ENCODE results near the gene FAM83G.

DNA sequence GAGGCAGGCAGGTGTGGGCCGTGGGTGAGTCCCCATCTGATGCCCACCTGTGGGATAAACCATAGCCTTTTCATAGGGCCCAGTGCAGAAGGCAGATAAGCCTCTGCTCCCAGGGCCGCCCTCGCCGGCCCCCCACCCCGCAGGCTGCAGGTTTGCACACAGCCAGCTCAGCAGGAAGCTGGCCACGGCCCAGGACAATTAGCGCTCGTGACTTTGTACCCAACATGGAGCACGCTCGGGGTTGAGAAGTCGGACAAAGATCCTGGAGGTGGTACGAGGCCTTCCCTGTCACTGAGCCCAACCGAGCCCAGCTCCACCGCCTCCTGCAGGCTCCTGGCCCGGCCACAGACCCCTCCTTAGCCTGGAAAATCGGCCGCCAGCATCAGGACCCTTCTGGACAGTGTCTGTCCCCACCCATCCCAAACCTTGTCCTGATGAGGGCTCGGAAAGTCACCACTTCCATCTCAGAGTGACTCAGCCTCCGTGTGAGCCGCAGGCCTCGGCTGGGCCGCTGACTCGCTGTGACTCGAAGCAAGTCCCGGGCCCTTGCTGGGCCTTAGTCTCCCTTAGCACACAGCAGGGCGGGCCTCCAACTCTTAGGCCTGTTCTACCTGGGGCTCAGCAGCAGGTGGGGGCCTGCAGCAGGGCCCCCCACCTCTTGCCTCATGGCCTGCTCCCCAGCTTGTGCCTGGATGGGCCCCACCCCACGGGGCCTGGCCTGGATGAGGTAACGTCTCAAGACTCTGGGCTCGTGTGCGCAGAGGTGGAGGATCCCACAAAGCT, 22.7 kb downstream of the FAM83G start:
- TF ChIP-seq EZH2 (IDR thresholded peaks at IDR 0.05; ENCODE audit: low read length, missing control alignments) = no peak
- TF ChIP-seq, protein P1, sequence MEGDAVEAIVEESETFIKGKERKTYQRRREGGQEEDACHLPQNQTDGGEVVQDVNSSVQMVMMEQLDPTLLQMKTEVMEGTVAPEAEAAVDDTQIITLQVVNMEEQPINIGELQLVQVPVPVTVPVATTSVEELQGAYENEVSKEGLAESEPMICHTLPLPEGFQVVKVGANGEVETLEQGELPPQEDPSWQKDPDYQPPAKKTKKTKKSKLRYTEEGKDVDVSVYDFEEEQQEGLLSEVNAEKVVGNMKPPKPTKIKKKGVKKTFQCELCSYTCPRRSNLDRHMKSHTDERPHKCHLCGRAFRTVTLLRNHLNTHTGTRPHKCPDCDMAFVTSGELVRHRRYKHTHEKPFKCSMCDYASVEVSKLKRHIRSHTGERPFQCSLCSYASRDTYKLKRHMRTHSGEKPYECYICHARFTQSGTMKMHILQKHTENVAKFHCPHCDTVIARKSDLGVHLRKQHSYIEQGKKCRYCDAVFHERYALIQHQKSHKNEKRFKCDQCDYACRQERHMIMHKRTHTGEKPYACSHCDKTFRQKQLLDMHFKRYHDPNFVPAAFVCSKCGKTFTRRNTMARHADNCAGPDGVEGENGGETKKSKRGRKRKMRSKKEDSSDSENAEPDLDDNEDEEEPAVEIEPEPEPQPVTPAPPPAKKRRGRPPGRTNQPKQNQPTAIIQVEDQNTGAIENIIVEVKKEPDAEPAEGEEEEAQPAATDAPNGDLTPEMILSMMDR (conservative IDR thresholded peaks at IDR 0.05 in 1 of 2, IDR thresholded peaks at IDR 0.05 in 1 of 2; ENCODE audit: low read depth in 1 of 2, low read length in 2 of 2) = no peak

Measured in fibroblast of lung (primary cell).